HL-60 (cell line): ENCODE data around the gene NAA60.

ENCODE experiments used
- POLR2AphosphoS5 ChIP-seq: IDR thresholded peaks from 2 replicates; pipeline ENCODE4 v1.6.1; 2012; ENCODE audit warnings: low read depth
- REST ChIP-seq: IDR thresholded peaks from 2 replicates; pipeline ENCODE4 v1.6.1; 2012; ENCODE audit warnings: low read depth; ENCODE audit not compliant: insufficient replicate concordance
- SPI1 ChIP-seq: IDR thresholded peaks from 2 replicates; pipeline ENCODE4 v1.6.1; 2012; ENCODE audit warnings: low read depth, mild to moderate bottlenecking, borderline replicate concordance
- TF ChIP-seq, protein P1 (sequence below): IDR thresholded peaks from one replicate; pipeline ENCODE4 v1.5.1; 2011; ENCODE audit warnings: low read length, control low read depth, inconsistent platforms; ENCODE audit not compliant: insufficient read depth

DNA sequence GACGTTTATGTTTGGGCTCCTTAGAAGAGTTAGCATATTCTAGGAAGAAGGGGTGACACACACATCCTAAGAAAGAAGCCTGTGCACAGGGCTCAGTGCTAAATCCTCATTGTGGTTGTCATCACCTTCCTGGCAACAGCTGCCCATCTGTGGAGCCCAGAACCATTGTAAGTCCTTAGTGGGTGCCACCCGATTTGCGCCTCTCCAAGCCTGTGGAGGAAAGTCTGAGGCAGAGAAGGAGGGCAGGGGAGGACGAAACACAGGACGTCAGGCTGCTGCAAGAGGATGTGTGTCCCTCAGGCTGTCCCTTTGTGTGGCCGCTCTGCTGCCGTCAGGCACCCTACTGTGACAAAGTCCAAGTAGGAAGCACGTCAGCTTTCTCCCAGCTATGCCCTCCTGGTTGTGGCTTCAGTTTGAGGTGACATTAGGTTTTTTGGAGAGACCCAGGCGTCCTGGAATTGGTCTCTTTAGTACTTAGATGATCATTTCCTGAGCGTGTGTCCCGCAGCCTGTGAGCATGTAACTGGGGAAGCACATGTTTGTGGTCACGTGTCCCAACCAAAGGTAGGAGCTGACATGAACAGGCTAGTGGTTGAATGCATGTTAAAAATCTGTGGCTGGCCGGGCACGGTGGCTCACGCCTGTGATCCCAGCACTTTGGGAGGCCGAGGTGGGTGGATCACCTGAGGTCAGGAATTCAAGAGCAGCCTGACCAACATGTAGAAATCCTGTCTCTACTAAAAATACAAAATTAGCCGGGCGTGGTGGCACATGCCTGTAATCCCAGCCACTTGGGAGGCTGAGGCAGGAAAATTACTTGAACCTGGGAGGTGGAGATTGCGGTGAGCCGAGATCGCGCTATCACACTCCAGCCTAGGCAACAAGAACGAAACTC is 68.1 kb downstream of the NAA60 start:
- TF ChIP-seq REST: no peak
- TF ChIP-seq, protein P1, sequence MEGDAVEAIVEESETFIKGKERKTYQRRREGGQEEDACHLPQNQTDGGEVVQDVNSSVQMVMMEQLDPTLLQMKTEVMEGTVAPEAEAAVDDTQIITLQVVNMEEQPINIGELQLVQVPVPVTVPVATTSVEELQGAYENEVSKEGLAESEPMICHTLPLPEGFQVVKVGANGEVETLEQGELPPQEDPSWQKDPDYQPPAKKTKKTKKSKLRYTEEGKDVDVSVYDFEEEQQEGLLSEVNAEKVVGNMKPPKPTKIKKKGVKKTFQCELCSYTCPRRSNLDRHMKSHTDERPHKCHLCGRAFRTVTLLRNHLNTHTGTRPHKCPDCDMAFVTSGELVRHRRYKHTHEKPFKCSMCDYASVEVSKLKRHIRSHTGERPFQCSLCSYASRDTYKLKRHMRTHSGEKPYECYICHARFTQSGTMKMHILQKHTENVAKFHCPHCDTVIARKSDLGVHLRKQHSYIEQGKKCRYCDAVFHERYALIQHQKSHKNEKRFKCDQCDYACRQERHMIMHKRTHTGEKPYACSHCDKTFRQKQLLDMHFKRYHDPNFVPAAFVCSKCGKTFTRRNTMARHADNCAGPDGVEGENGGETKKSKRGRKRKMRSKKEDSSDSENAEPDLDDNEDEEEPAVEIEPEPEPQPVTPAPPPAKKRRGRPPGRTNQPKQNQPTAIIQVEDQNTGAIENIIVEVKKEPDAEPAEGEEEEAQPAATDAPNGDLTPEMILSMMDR: no peak
- no peak for TF ChIP-seq POLR2AphosphoS5
- TF ChIP-seq SPI1: no peak
